ENCODE data around the gene KCNQ1. TPM values are rescaled to one million over a fixed set of nuclear protein-coding genes. Genes with fewer than 3 reads are reported as not detected.

Gene KCNQ1
- total and polyA plus RNA-seq, 4 donors: 15.4 to 41.7 (median 26.2) TPM

- Histone ChIP-seq H3K27ac (ENCODE audit: low read depth in 1 of 2, low read length in 1 of 2) (no peak overlapping the region), H3K4me3 (no peak overlapping the region), H3K9ac (ENCODE audit: insufficient read depth in 1 of 2, low read length in 2 of 2) (no peak overlapping the region), H3K9me3 (ENCODE audit: control insufficient read depth in 4 of 4, insufficient read depth in 3 of 4, low read length in 3 of 4) (peaks cover 0 to 4% (median 1%) of the 10 kb centered on the region in 4 donors), H3K27me3 (ENCODE audit: control insufficient read depth in 3 of 3, insufficient read depth in 3 of 3, low read length in 2 of 3) (no peaks in the 10 kb centered on the region), H3K4me1 (ENCODE audit: control insufficient read depth in 5 of 5, insufficient read depth in 5 of 5, low read length in 5 of 5) (peaks cover 0 to 14% (median 7%) of the 10 kb centered on the region in 5 donors), H3K36me3 (ENCODE audit: control insufficient read depth in 4 of 4, insufficient read depth in 4 of 4, low read length in 4 of 4) (no peaks in the 10 kb centered on the region)
- 89 to 91% methylated on average over 19 to 25 of the region's 25 CpGs for WGBS, 2 donors
- no peak for TF ChIP-seq CTCF (IDR thresholded peaks at IDR 0.05; ENCODE audit: control extremely low read depth, extremely low read depth)
- no peak for ATAC-seq (ENCODE audit: insufficient read depth, low FRiP score)
- DNase-seq: peak in 1 of 3 donors; percentile 12
Measured at GRCh38 chr11:2797121-2797711, 352.4 kb downstream of the KCNQ1 start.

- Histone ChIP-seq H3K4me1 (ENCODE audit: control insufficient read depth in 5 of 5, insufficient read depth in 5 of 5, low read length in 5 of 5) (peaks cover 0 to 16% (median 7%) of the 10 kb centered on the region in 5 donors), H3K9ac (ENCODE audit: insufficient read depth in 1 of 2, low read length in 2 of 2) (no peak overlapping the region), H3K27me3 (ENCODE audit: control insufficient read depth in 3 of 3, insufficient read depth in 3 of 3, low read length in 2 of 3) (no peaks in the 10 kb centered on the region), H3K9me3 (ENCODE audit: control insufficient read depth in 4 of 4, insufficient read depth in 3 of 4, low read length in 3 of 4) (peaks cover 0 to 4% (median 1%) of the 10 kb centered on the region in 4 donors), H3K4me3 (no peak overlapping the region), H3K36me3 (ENCODE audit: control insufficient read depth in 4 of 4, insufficient read depth in 4 of 4, low read length in 4 of 4) (no peaks in the 10 kb centered on the region), H3K27ac (ENCODE audit: low read depth in 1 of 2, low read length in 1 of 2) (no peak overlapping the region)
- no peak for ATAC-seq (ENCODE audit: insufficient read depth, low FRiP score)
- DNase-seq: peak in 1 of 3 donors; percentile 6
- 84 to 97% methylated on average over 9 of the region's 9 CpGs for WGBS, 2 donors
- no peak for TF ChIP-seq CTCF (IDR thresholded peaks at IDR 0.05; ENCODE audit: control extremely low read depth, extremely low read depth)
Measured at GRCh38 chr11:2797741-2798361, 353.0 kb downstream of the KCNQ1 start.

- WGBS, 2 donors: 84 to 87% methylated on average over 17 of the region's 17 CpGs
- TF ChIP-seq CTCF (IDR thresholded peaks at IDR 0.05; ENCODE audit: control extremely low read depth, extremely low read depth): no peak
- Histone ChIP-seq H3K9me3 (ENCODE audit: control insufficient read depth in 4 of 4, insufficient read depth in 3 of 4, low read length in 3 of 4) (peaks cover 0 to 4% (median 1%) of the 10 kb centered on the region in 4 donors), H3K27me3 (ENCODE audit: control insufficient read depth in 3 of 3, insufficient read depth in 3 of 3, low read length in 2 of 3) (no peaks in the 10 kb centered on the region), H3K27ac (ENCODE audit: low read depth in 1 of 2, low read length in 1 of 2) (no peak overlapping the region), H3K4me1 (ENCODE audit: control insufficient read depth in 5 of 5, insufficient read depth in 5 of 5, low read length in 5 of 5) (peaks cover 0 to 16% (median 7%) of the 10 kb centered on the region in 5 donors), H3K9ac (ENCODE audit: insufficient read depth in 1 of 2, low read length in 2 of 2) (no peak overlapping the region), H3K4me3 (no peak overlapping the region), H3K36me3 (ENCODE audit: control insufficient read depth in 4 of 4, insufficient read depth in 4 of 4, low read length in 4 of 4) (no peaks in the 10 kb centered on the region)
- ATAC-seq (ENCODE audit: insufficient read depth, low FRiP score) (no peak), DNase-seq (peak; percentile 66 to 70 (median 69))
Measured at GRCh38 chr11:2798951-2799761, 354.3 kb downstream of the KCNQ1 start.
